Right ventricle myocardium superior (tissue), 1 donor: Measurements from ENCODE around the gene MYT1. TPM values are rescaled to one million over a fixed set of nuclear protein-coding genes. Genes with fewer than 3 reads are reported as not detected.
"Not testable (repeated sequence)": the region's sequence is repeated elsewhere in the genome, so short reads cannot be mapped to it uniquely, and the experiment has no call there.

Experiments
- ATAC-seq: fragments of 200-7000 bp; cut with Tn5 transposase; one replicate; pipeline ENCODE4 v1.9.1; 2020; ENCODE audit warnings: mild to moderate bottlenecking; ENCODE audit not compliant: poor library complexity
- DNase-seq: peaks from one replicate; pipeline ENCODE4 v3.0.0-alpha.2; 2020
- intact Hi-C: fragments of 100-400 bp; cut with DNase I; formaldehyde crosslinking; loops from one replicate; pipeline ENCODE4 v1.11.2; 2022
- total RNA-seq: library from RNA; stranded (reverse); fragmentation: NEBNext Ultra II Directional; extraction: Animal tissue kit (Norgen Biotek cat#: 25700); gene quantifications from one replicate; pipeline ENCODE4 v1.2.1, GENCODE V29; 2021
- donor health status: DM: no; HTN: yes; CAD: no; lungs with severe emphysema.

The MYT1 gene
- total RNA-seq, 1 donor from 2014 or later, result 0.40 TPM

DNA sequence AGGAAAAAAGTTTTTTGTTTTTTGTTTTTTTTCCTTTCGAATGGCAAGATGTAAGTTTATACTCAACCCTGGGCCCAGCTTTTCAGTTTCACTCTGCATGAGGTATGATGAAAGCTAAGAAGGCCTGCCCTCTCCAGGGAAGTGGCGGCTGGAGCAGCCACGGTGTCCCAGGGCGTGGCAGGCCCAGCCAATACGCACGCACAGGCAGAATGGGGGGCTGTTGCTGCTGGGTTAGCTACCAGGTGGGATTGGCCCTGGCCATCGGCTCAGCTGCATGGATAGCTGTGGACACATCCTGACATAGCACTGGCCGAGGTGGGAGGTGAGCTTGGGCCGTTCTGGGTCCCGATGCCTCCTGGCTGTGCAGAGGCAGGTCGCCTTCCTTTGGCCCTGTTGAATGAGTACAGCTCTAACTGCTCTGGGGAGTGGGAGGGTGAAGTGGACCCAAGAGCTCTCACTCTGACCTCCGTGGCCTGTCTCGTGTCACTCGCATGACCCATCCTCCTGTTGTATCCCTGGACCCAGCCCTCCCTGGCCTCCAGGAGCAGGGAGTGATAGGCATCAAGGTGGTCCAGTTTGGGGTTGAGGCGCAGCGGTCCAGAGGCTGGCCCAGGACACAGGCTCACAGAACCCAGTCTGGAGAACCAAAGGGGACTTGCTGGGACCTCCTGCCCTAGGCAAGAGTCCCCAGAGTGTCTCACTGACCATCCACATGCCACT lies 18.1 kb downstream of the MYT1 start:
- no peak for ATAC-seq
- DNase-seq, result peak; percentile 32
- intact Hi-C loops, result no loop called here

DNA sequence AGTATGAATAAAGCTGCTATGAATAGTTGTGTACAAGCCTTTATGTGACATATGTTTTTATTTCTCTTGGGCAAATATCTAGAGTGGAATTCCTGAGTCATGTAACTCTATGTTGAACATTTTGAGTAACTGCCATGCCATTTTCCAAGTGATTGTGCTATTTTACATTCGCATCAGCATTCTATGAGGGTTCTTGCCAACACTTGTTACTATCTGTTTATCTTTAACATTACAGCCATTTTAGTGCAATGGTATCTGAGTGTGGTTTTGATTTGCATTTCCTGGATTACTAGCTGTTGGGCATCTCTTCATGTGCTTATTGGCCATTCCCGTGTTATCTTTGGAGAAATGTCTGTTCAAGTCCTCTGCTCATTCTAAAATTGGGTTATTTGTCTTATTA lies 19.1 kb downstream of the MYT1 start:
- intact Hi-C loops, result no loop called here
- DNase-seq (no peak), ATAC-seq (no peak)

DNA sequence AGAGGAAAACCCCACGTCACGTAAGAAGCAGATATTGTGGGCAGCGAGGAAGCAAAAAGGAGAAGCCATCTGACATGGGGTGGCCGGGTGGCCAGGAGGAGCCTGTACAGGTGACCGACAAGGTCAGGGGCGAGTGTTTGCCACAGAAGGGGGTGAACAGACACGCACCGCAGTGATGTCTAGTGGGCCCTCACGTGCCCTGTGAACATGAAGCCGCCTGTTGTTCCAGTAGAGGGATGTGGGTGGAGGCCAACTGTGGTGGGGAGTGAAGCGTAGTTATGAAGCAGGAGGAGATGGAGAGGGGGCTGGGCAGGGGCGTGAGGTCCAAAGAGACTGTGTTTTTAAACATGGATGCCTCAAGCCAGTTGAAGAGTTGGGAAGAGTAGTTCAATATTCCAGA lies 20.5 kb downstream of the MYT1 start:
- intact Hi-C loops, result no loop called here
- DNase-seq, result peak; percentile 33
- ATAC-seq, result no peak

DNA sequence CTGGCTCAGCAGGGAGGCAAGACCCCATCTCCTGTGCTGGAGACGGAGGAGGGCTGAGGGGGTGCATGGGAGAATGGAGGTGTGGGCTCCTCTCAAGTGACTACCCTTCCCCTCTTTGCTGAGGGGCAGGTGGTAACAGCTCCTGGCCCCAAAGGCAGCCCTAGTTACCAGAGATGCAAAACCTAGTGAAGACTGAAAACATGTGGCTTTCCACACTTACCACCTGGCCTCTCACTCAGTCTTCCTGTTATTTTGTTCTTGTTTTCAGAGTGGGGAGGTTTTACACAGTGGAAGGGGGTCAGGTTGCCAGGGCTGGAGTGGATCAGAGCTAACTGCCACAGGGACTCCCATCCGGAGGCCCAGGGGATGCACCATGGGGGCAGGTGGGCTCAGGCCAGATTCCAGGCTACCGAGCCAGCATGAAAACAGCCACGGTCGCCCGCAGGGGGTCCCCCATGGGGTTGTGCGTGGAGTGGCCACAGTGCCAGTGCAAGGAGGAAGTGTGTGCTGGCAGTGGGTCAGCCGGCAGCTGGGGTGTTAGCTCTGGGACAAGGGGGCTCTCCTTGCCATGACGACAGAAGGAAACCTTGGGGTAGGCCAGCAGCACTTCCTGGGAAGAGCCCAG lies 21.1 kb downstream of the MYT1 start:
- DNase-seq (peak; percentile 7), ATAC-seq (no peak)
- intact Hi-C loops, result no loop called here

DNA sequence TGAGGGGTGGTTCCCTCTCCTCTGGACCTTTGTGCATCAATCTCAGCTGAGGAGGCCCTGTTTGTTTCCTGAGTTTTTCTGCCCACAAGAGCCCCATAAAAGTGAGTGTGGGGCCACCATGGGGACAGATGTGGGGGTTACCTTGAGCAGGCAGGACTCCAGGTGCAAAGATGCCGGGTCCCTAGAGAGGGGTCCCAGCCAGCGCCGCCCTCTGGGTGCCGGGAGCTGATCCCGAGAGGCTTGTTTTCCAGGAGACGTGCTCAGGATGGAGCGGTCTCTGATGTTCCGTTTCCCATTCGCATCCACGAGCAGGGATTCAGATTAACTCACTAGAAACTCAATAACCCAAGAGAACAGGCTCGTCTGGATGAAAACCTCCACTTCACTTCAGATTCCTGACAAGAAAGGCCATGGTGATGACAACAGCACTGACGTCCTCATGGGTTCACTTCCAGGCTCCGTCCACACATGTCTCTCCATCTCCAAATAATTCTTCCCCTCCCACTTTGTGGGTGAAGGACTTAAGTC lies 21.9 kb downstream of the MYT1 start:
- no peak for ATAC-seq
- intact Hi-C loops, result no loop called here
- peak; percentile 17 for DNase-seq

DNA sequence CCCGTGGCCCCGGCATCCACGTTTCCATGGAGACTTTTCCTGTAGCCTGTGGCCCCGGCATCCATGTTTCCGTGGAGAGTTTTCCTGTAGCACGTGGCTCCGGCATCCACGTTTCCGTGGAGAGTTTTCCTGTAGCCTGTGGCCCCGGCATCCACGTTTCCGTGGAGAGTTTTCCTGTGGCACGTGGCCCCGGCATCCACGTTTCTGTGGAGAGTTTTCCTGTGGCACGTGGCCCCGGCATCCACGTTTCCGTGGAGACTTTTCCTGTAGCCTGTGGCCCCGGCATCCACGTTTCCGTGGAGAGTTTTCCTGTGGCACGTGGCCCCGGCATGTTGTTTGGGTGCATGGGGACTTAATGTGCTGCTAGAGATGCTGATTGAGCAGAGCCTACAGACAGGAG lies 23.0 kb downstream of the MYT1 start:
- intact Hi-C loops, DNase-seq, ATAC-seq: not testable (repeated sequence)

DNA sequence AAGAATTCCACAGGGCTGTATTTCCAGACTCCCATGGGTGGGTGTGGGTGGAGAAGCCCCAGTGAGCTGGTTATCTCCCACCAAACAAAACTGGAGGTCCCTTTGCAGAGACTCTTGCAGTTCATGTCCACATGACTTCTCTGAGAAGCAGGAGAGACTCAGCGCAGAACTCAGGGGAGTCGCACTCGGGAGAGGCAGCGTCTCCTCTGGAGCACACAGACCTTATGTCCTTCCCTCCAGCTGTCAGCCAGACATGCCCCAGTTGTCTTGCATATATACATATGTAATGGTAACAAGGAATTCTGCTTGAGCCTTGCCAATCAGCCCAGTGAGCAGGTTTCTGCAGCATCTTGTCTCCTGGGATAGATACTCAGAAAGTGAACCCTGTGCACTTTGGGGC lies 23.8 kb downstream of the MYT1 start:
- intact Hi-C loops, result no loop called here
- ATAC-seq, result no peak
- no peak for DNase-seq

DNA sequence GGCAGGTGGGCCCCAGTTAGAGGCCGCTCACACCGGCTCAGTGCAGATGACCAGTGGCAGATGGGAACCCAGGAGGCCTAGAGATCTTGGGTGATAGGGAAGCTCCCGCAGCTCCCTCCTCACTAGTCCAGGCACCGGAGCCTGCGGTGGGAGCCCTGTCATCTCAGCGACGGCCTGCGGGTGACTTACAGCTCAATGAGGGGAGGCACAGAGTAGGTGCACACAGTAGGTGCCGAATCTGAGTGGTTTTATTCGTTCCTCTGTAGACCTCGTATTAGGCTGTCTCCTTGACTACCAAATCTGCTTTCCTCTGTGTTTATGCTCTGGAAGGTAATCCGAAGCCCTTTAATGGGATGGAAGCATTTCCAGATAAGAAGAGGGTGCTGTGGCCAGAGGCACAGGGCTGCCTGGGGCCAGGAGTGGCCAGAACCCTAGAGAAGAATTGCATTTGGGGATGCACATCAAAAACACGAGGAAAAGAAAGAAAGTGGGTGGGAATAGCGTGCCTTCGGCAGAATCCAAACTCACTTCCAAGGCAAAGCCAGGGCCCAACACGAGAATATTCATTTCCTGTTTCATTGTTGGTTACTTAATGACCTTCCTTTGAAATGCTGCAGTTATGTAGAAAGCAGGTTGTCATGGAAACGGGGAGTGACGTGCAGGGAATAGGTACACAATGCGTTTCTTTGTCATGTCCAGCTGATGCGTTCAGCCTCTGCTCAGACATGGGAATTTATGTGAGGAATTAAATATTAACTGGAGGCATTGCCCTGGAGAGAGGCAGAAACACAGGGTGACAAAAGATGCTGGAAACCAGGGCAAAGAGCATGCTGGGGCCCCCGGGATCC lies 24.7 kb downstream of the MYT1 start:
- intact Hi-C loops, result no loop called here
- DNase-seq (peak; percentile 10), ATAC-seq (no peak)

DNA sequence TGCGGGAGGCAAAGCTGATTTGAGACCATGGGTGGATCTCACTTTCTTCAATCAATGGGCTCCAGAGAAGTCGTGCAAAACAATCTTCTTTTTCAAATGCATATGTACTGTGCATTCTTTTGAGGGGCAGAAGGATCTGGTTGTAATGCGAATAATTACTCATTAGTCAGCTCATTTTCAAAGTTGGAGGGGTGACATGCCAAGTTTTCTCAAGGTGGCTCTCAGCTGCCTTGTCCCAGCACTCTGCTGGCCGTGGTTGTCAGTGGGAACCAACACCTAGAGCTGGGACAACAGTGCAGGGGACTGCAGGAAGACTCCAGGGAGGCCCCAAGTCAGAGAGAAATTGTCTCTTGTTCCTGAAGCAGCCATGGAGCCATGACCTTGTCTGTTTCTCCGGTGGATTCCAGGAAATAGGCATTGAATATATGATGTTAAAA lies 25.3 kb downstream of the MYT1 start:
- intact Hi-C loops, result no loop called here
- no peak for ATAC-seq

DNA sequence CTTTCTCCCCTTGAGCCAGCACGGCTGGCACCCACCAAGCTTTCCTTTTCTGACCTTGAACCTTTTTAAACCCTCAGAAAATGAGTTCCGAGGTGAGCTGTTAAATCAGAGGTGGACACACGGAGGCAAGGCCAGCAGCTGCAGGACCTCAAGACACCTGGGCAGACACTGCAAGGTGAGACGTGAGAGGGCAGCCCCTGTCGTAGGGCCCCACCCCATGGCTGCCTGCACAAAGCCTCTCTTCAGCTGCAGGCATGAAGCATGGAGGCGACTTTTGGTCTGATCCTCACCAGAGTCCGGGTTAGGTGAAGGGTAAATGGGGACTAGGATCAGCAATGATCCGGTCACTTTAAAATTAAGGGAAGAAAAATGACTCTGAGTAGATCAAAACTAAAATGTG lies 25.7 kb downstream of the MYT1 start:
- ATAC-seq (no peak), DNase-seq (peak; percentile 6)
- intact Hi-C loops, result no loop called here

More for the DNA sequence above, 25.3 kb downstream of the MYT1 start:
- DNase-seq, result peak; percentile 11

DNA sequence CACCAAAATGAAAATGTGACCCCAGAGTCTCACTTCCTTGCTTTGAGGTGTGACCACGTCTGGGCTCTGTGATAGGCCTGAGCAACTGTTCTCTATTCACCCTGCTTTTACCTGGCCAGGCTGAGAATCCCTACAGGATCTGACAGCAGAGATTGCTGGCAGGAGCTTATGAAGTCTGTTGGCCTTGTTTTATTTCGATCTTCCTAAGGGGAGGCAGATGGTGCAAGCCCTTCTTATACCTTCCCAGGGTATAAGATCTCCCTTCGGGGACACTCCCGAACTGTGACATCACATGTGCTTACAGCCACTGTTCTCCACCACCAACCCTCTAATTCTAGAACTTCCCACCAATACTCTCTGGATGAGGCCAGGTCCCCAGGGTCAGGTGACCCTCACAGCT lies 26.8 kb downstream of the MYT1 start:
- intact Hi-C loops, result no loop called here
- ATAC-seq (no peak), DNase-seq (no peak)

DNA sequence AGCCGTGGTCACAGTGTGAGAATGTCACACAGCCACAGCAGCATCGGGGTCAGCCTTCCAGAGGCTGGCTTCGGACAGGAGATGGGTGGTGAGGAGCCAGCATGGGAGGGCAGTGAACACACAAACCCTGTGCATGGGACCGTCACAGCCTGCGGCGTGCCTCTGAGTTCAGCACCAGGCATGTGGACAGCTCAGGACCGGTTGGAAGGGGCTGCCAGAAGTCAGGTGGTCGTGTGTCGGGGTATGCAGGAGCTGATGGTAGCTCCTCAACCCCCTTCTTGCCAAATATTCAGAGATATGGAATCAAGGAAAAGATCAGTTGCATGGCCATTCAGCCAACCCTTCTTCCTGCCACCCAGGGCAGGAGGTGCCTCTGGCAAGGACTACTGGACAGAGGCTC lies 28.2 kb downstream of the MYT1 start:
- ATAC-seq (no peak), DNase-seq (peak; percentile 32)
- intact Hi-C loops, result no loop called here

DNA sequence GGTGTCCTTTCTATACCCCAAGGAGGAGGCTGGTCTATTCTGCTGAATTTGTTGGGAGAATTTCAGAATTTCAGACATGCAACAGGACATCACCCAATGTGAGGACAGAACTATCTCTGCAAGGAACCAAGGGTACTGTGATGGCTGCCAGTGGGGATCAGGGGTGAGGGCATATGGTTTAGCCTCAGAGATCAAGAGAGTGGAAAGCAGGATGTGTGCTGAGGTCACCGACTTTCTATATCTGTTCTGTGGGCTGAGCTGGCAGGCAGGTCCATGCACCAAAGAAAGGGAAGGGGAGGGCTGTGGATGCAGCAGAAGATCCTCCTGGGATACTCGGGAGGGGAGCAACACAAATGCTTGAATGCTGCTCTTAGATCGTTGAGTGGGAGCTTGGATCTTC lies 28.8 kb downstream of the MYT1 start:
- intact Hi-C loops, result no loop called here
- ATAC-seq (no peak), DNase-seq (no peak)

DNA sequence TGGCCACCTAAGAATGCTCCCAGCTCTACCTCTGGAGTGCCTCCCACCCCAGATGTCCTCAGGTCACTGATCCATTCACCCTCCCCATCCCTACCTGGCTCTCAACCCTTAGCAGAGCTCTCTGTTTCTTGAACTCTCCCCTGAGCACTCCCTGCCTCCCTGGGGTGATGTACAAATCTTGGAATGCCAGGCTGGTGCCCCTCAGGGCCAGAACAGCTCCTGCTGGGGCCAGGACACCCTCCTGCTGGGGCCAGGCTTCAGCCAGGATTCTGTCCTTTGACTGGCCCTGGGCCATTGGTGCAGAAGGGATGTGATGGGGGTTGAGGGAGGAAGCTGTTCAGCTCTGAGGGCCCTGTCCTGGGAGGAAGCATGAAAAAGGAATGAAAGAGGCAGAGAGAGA lies 30.0 kb downstream of the MYT1 start:
- DNase-seq (peak; percentile 0), ATAC-seq (no peak)
- intact Hi-C loops, result no loop called here

DNA sequence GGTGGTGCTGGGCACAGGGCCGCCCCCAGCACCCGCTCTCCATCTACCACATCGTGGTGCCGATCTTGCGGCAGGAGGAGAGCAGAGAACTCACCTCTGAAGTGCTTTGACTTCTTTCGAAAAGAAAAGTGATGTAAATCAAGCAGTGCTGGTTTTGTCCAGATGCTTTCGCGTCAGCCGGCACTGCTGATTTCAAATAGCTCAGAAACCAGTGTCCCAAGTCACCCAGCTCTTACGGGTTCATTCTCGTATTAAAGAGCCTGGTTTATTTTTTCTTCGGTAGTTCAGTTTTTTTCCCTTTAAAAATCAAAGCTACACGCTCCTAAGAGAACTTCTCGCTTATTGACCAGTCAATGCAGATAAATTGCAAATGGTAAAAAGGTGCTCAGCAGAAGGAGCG lies 32.1 kb downstream of the MYT1 start:
- ATAC-seq (no peak), DNase-seq (peak; percentile 19)
- intact Hi-C loops, result no loop called here

DNA sequence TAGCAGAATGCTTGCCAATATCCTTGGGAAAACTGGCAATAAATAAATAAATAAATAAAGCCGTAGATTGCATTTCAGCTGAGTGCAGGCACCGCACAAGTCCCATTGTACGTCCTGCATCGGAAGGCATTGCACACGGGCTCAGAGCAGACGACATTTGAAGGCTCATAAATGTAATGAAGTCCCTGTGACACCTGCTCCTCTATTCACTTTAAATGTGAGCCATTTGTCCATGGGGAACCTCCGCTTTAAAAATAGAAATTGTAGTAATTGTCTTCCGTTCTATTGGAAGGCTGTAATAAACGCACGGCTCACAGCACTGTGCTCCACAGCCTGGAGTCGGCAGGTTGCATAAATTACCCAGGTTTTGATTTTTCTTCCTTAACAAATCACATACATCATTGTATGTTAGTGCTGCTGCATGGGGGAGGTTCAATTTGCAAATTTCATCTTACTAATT lies 32.6 kb downstream of the MYT1 start:
- intact Hi-C loops, result no loop called here

DNA sequence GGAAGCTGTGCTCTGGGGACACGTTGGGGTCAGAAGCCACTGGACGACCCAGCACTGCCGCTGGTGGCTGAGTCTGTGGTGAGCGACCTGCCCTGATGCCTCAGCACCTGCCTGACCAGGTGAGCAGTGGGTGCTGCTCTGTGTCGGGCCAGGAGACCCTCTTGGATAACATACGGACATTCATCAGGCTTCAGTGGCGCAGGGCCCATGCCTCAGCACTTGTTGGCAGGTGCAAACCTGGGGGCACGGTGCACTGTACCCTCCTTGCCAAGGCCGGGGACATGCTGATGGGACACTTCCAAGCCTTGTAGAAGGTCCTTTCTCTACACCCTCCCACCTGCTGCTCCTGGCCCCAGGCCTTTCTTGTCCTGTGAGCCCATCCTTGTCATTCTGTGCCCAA lies 34.1 kb downstream of the MYT1 start:
- intact Hi-C loops, result no loop called here
- DNase-seq (peak; percentile 27), ATAC-seq (no peak)

More for the DNA sequence above, 32.6 kb downstream of the MYT1 start:
- ATAC-seq (no peak), DNase-seq (no peak)

DNA sequence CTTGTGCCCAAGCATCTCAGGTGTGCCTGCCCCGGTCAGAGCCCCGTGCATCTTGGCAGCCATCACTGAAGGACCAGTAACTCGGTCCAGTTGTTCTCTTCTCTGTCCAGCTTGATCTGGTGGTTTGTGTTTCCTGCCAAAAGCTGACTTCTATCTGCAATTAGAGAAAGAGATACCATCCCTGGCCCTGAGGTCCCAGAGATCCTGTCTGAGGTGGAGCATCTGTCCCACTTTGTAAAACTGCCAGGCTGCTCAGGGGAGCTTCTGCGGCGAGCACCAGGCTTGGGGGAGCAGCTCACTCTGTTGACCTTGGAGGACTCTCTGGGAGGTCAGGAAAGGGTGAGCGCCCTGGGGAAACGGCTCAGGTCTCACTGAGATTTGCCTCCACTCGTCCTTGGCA lies 35.1 kb downstream of the MYT1 start:
- ATAC-seq, result no peak
- DNase-seq, result no peak
- intact Hi-C loops, result no loop called here

DNA sequence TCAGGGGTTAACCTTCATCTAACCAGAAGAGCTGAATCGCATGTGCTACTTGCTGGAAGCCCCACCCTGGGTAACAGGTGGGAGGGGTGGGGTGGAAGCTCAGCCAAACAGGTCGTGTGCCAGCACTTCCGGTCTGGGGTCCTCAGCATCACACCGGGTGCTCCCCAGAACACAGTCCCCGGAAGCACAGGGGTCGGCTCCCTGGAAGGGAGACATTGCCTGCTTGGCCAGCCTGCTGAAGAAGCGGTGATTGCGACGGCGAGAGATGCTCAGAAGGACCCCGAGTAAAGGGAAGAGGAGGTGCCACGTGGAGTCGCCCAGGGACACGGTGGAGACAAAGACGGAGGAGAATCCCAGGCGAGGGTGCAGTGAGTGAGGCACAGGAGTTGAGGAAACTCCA lies 36.5 kb downstream of the MYT1 start:
- DNase-seq, result no peak
- intact Hi-C loops, result no loop called here
- ATAC-seq, result no peak
